Uterus (tissue), 4 donors: ENCODE measurements around the gene RBAK. TPM values are rescaled to one million over a fixed set of nuclear protein-coding genes. Genes with fewer than 3 reads are reported as not detected.
"Not testable (repeated sequence)": the region's sequence is repeated elsewhere in the genome, so short reads cannot be mapped to it uniquely, and the experiment has no call there.

ENCODE experiments used
- DNase-seq, 2 donors: peaks; one replicate each; pipeline ENCODE4 v3.0.0-alpha.2; 2019 to 2020
- H3K27ac ChIP-seq, 2 donors: fragments of 200-600 bp; sonication (generic); 1 replicate in 1 of 2; 2 replicates in 1 of 2; pipeline ENCODE4 v1.5.1; 2016 to 2018
- H3K27me3 ChIP-seq, 2 donors: fragments of 200-600 bp; sonication (generic); one replicate each; pipeline ENCODE4 v1.5.1; 2018 to 2019; ENCODE audit warnings: control low read depth in 1 of 2
- H3K36me3 ChIP-seq, 2 donors: fragments of 200-600 bp; sonication (generic); one replicate each; pipeline ENCODE4 v1.5.1; 2019; ENCODE audit warnings: control low read depth in 1 of 2
- H3K4me1 ChIP-seq, 2 donors: fragments of 200-600 bp; sonication (generic); one replicate each; pipeline ENCODE4 v1.5.1; 2018 to 2019; ENCODE audit warnings: control low read depth in 1 of 2
- H3K4me3 ChIP-seq, 2 donors: fragments of 200-600 bp; sonication (generic); 1 replicate in 1 of 2; 2 replicates in 1 of 2; pipeline ENCODE4 v1.5.1; 2018 to 2019; ENCODE audit warnings: mild to moderate bottlenecking in 1 of 2
- H3K9me3 ChIP-seq, 2 donors: fragments of 200-600 bp; sonication (generic); one replicate each; pipeline ENCODE4 v1.5.1; 2019; ENCODE audit warnings: control low read depth in 1 of 2
- POLR2A ChIP-seq, 2 donors: fragments of 450-650 bp; IDR thresholded peaks; one replicate each; pipeline ENCODE4 v1.6.1; 2016; ENCODE audit warnings: antibody characterized with exemption in 2 of 2, mild to moderate bottlenecking in 1 of 2, moderate library complexity in 1 of 2
- intact Hi-C: fragments of 100-400 bp; cut with DNase I; formaldehyde crosslinking; loops from one replicate; pipeline ENCODE4 v1.15.1; 2023; ENCODE audit warnings: low total_unique reads
- total RNA-seq, 4 donors: library from RNA; depleted of rRNA in 3 of 4; stranded (reverse); fragments of >200 nt in 3 of 4; gene quantifications; one replicate each; pipeline versions ENCODE4 v1.1.0 to v1.2.4, GENCODE V29; 2014 to 2023
- TF ChIP-seq, protein P1 (sequence below), 4 experiments: fragments of 200-600 bp in 2 of 4; fragments of 450-650 bp in 2 of 4; sonication (generic) in 2 of 4; IDR thresholded peaks; one replicate each; pipeline ENCODE4 v1.5.1; 2016 to 2019; ENCODE audit warnings: antibody characterized with exemption in 4 of 4, mild to moderate bottlenecking in 2 of 4, moderate library complexity in 1 of 4
- donor health status: DM: yes; HTN: yes; CAD: no.

RBAK gene
- total RNA-seq, 4 donors from 2014 or later = 2.1 to 26.9 (median 13.5) TPM

DNA sequence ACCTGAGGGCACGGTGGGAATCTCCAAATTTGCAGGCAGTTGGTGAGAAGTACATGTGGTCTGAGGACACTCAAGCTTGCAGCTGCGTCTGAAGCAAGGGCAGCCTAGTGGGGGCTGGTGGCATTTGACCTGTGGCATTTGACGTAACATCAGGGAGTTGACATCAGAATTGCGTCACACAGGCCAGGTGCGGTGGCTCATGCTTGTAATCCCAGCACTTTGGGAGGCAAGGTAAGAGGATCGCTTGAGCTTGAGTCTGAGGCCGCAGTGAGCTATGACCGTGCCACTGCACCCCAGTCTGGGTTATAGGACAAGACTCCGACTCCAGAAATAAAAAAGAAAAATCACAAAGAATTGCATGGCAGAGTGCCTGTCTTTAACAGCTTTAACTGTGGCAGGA is 25.6 kb upstream of the RBAK start:
- intact Hi-C loops = no loop called here

DNA sequence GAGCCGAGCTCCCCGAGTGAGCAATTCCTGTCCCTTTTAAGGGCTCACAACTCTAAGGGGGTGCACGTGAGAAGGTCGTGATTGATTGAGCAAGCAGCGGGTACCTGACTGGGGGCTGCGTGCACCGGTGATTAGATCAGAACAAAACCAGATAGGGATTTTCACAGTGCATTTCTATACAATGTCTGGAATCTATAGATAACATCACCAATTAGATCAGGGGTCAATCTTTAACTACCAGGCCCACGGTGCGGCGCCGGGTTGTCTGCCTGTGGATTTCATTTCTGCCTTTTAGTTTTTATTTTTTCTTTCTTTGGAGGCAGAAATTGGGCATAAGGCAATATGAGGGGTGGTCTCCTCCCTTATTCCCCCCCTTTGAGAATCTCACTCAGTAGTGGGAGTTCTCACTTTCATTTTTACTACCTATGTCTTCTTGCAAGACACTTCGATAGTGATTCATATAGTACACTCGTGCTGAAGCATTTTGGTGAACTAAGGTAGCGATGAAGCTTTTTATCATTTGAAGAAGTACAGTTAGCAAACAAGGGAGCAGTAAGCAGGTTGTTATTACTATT is 24.6 kb upstream of the RBAK start:
- H3K9me3 ChIP-seq, H3K4me1 ChIP-seq, DNase-seq, H3K27me3 ChIP-seq, intact Hi-C loops, H3K36me3 ChIP-seq, H3K27ac ChIP-seq, H3K4me3 ChIP-seq: not testable (repeated sequence)

More for the DNA sequence above, 25.6 kb upstream of the RBAK start:
- TF ChIP-seq POLR2A (IDR thresholded peaks at IDR 0.05) = no peak
- TF ChIP-seq, protein P1, sequence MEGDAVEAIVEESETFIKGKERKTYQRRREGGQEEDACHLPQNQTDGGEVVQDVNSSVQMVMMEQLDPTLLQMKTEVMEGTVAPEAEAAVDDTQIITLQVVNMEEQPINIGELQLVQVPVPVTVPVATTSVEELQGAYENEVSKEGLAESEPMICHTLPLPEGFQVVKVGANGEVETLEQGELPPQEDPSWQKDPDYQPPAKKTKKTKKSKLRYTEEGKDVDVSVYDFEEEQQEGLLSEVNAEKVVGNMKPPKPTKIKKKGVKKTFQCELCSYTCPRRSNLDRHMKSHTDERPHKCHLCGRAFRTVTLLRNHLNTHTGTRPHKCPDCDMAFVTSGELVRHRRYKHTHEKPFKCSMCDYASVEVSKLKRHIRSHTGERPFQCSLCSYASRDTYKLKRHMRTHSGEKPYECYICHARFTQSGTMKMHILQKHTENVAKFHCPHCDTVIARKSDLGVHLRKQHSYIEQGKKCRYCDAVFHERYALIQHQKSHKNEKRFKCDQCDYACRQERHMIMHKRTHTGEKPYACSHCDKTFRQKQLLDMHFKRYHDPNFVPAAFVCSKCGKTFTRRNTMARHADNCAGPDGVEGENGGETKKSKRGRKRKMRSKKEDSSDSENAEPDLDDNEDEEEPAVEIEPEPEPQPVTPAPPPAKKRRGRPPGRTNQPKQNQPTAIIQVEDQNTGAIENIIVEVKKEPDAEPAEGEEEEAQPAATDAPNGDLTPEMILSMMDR (IDR thresholded peaks at IDR 0.05) = no peak
- H3K4me3 ChIP-seq = no peak overlapping the region
- no peaks in the 10 kb centered on the region for H3K9me3 ChIP-seq
- H3K36me3 ChIP-seq = no peaks in the 10 kb centered on the region
- no peak for DNase-seq
- no peaks in the 10 kb centered on the region for H3K4me1 ChIP-seq
- H3K27ac ChIP-seq = no peak overlapping the region
- H3K27me3 ChIP-seq = no peaks in the 10 kb centered on the region

DNA sequence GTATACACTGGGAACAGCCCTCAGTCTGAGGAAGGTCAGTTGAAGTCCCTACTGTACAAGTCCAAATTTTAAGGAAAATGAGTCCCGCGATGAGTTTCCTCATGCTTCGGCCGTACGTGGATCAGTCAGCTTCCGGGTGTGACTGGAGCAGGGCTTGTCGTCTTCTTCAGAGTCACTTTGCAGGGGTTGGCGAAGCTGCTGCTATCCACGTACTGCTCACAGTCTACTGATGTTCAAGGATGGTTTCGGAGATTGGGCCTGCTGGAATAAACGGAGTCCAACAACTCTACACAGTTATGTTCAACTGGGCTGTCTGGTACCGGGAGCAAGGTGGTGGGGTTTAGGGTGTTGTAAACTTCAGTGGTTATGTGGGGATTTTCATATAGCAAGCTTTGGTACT is 22.0 kb upstream of the RBAK start:
- H3K4me3 ChIP-seq, H3K9me3 ChIP-seq, intact Hi-C loops, H3K27me3 ChIP-seq, DNase-seq, H3K36me3 ChIP-seq, H3K27ac ChIP-seq, H3K4me1 ChIP-seq: not testable (repeated sequence)

DNA sequence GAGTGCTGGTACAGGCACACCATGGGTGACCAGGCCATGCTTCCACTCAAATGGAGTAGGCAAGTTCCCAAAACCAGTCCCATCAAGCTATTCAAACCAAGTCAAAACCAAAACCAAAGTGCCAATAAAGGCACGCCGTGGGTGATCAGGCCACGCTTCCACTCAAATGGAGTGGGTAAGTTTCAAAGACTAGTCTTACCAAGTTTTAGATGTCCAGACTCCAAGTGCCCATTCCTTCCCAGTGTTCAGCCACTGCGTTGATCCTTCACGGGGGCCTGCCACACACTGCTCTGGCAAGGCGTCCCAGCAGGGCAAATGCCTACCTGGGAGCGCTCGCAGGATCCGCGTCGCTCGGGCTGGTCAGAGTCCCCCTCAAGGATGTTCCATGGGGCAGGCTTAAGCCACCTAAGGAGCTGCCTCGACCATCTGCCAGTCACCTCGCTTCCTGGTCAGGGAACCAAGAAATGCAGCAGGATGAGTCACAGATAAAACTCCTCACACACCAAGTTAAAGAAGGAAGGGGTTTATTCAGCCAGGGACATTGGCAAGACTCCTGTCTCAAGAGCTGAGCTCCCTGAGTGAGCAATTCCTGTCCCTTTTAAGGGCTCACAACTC is 17.8 kb upstream of the RBAK start:
- H3K9me3 ChIP-seq, H3K36me3 ChIP-seq, H3K27me3 ChIP-seq, DNase-seq, H3K4me1 ChIP-seq, H3K4me3 ChIP-seq, intact Hi-C loops, H3K27ac ChIP-seq: not testable (repeated sequence)

DNA sequence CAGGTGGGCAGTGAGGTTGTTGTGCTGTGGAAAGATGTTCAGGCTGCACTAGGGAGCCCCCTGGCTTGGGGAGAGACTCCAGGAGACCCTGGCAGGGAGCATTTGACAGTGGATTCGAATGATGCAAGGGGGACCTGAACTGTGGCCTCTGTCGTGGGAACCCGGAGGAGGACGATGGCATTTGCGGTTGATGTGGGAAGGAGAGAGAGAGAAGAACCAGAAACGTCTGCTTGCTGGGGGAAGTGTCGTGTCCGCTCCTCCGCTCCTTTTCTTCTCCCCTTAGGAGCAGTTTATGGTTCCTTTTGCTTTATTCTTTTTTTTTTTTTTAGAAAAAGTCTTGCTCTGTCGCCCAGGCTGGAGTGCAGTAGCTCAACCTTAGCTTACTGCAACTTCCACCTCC is 12.5 kb upstream of the RBAK start:
- H3K27me3 ChIP-seq, H3K4me1 ChIP-seq, DNase-seq, H3K36me3 ChIP-seq, H3K27ac ChIP-seq, H3K9me3 ChIP-seq, H3K4me3 ChIP-seq, intact Hi-C loops: not testable (repeated sequence)

DNA sequence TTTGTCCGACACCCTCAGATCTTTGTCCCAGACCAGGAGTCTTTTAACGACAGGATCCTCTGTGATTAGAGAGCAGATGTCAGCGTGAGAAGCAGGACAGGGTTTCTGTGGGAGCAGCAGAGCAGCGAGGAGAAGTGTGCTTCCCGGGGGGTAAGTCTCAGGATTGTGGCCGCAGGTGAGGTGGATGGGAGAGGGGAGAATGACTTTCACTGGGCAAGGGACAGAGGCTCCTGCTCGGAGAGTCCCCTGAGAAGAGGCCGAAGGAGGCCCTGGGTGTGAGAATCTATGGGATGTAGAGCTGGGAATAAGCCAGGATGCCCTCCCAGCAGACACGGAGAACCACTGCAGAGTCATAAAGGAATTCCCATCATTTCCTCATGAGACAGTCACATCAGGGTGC is 10.4 kb upstream of the RBAK start:
- H3K4me1 ChIP-seq = no peaks in the 10 kb centered on the region
- H3K27me3 ChIP-seq = no peaks in the 10 kb centered on the region
- H3K36me3 ChIP-seq = no peaks in the 10 kb centered on the region
- no peak for DNase-seq
- H3K27ac ChIP-seq = no peak overlapping the region
- no peak for TF ChIP-seq POLR2A (IDR thresholded peaks at IDR 0.05)
- TF ChIP-seq, protein P1 (IDR thresholded peaks at IDR 0.05) = no peak
- intact Hi-C loops = no loop called here
- no peak overlapping the region for H3K4me3 ChIP-seq
- H3K9me3 ChIP-seq = no peaks in the 10 kb centered on the region

DNA sequence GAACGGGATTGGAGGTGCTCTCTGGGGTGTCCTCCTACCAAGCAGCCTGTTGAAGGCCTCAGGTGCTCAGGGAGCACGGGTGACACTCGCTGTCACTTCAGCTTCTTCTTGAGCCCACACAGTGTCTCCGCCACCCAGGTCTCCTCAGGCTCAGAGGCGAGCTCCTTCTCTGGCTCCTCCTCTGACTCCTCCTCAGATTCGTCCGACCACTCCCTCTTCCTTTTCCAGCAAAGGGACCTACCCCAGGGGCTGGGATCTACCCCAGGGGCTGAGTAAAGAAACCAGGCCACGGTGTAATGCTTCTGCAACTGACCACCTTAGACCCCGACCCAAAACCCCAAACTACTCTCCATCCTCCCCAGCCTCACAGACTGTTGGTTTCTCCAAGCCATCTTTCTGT is 9.2 kb upstream of the RBAK start:
- H3K4me3 ChIP-seq = no peak overlapping the region
- no peaks in the 10 kb centered on the region for H3K36me3 ChIP-seq
- no peaks in the 10 kb centered on the region for H3K4me1 ChIP-seq
- H3K27ac ChIP-seq = no peak overlapping the region
- H3K27me3 ChIP-seq = no peaks in the 10 kb centered on the region
- intact Hi-C loops = no loop called here
- TF ChIP-seq, protein P1 (IDR thresholded peaks at IDR 0.05) = no peak
- no peak for TF ChIP-seq POLR2A (IDR thresholded peaks at IDR 0.05)
- no peaks in the 10 kb centered on the region for H3K9me3 ChIP-seq
- no peak for DNase-seq
